HG02678 (cell line): ENCODE measurements around the gene GRK3.

ENCODE experiments used
- ATAC-seq: cut with Tn5 transposase; IDR thresholded peaks from one replicate; pipeline ENCODE4 v1.9.1; 2021; ENCODE audit warnings: mild to moderate bottlenecking, moderate library complexity; ENCODE audit not compliant: unreplicated experiment

GRK3 gene

DNA sequence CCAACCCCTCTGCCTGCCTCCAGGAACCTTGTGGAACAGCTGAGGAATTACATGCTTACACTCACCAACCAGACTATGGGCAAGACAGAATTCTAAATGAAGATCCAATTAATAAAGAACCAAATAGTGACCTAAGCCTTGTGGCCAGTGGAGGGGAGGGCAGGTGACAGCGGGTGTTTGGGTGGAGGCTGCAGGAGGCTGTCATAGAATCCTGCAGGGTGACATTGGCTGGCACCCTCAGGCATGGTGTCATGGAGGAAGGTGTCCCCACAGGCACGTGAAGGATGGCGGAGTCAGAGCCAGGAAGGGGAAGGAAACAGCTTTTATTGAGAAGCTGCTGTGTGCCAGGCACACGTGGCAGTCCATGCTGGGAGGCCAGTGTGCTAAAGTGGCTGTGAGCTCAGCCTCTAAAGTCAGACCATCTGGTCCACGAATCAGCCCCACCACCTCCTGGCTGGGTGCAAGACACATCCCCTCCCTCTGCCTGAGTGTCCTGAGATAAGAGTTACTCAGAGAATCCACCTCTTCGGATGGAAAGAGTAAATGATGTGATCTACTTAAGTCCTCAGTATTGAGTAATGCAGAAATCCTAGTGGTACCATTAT is 186.2 kb downstream of the GRK3 start:
- no peak for ATAC-seq

GRCh38 chr22:25751174-25751581 is 186.7 kb downstream of the GRK3 start:
- ATAC-seq: no peak

DNA sequence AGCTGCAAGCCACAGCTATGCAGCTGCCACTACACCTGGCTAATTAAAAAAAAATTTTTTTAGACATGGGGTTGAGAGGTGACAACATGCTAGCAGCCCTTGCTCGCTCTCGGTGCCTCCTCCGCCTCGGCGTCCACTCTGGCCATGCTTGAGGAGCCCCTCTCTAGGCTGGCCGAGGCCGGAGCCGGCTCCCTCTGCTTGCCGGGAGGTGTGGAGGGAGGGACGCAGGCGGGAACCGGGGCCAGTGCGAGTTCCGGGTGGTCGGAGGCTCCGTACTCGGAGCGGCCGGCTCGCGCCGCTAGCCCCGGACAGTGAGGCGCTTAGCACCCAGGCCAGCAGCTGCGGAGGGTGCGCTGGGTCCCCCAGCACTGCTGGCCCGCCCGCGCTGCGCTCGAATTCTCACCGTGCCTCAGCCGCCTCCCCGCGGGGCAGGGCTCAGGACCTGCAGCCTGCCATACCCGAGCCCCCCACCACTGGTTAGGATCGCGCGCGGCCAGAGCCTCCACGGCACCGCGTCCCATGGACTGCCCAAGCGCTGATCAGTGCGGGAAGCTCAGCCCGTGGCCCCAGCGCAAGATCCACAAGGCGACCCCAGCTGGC is 188.2 kb downstream of the GRK3 start:
- no peak for ATAC-seq

GRCh38 chr22:25753252-25753651 is 188.8 kb downstream of the GRK3 start:
- ATAC-seq: no peak

GRCh38 chr22:25754527-25755202 is 190.2 kb downstream of the GRK3 start:
- ATAC-seq: no peak

DNA sequence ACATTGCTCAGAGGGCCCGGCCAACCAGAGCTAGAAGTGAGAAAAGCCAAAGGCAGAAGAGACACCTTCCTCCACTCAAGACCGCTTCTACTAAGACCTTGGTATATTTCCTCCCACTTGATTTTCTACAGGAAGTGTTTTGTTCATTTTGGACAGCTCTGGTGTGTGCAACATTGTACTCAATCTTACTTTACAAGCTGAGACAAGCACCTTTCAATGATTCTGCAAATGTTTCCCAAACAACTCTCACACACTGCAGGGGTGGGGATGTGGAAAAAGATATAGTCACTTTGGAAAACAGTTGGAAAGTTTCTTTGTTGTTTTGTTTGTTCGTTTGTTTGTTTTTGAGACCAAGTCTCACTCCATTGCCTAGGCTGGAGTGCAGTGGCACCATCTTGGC is 193.2 kb downstream of the GRK3 start:
- no peak for ATAC-seq

DNA sequence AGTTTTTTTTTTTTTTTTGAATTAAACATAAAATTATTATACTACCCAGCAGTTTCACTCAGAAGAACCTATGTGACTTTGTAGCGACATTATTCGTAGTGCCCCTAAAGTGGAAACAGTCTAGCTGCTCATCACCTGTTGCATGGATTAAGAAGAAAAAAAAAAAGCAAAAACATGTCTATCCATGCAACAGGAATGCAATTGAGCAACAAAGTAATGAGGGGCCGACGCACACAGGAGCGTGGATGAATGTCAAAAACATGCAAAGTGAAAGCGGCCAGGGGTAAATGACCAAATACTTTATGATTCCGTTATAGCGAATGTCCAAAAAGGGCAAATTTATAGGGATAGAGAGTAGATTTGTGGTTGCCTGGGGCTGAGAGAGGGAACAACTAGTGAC is 193.8 kb downstream of the GRK3 start:
- ATAC-seq: no peak

DNA sequence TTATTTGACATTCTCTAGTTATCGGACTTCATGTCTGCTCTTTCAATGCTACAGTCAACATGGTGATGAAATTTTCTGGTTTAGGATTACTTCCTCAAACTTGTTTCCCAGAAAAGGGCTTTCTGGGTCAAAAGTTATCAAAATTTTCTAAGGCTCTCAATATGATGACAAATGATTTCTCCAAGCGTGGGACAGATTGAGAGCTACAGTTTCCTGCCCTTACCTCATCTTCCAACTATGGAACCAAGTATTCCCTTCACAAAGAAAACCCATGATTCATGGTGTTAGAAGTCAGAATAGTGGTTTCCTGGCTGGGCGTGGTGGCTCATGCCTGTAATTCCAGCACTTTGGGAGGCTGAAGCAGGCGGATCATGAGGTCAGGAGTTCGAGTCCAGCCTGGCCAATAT is 195.4 kb downstream of the GRK3 start:
- no peak for ATAC-seq

GRCh38 chr22:25760294-25760693 is 195.8 kb downstream of the GRK3 start:
- no peak for ATAC-seq

GRCh38 chr22:25760848-25761595 is 196.5 kb downstream of the GRK3 start:
- no peak for ATAC-seq

DNA sequence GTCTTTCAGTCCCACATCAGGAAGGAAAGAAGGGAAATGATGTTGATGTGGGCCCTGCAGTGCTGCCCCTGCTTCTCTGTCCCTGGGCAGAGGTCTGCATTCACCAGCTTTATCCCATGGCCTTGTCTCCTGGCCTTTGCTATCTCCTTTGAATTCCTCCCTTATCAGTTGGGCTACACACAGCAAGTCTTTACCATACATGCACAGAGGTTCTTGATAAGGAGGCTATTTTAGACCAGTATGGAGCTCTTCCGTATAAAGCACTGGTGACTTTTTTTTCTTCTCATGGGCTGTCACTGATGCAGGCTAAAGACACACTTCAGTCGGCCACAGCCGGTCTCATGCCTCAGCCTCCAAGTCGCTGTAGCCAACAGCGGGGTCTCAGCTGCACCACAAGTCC is 197.7 kb downstream of the GRK3 start:
- ATAC-seq: no peak

DNA sequence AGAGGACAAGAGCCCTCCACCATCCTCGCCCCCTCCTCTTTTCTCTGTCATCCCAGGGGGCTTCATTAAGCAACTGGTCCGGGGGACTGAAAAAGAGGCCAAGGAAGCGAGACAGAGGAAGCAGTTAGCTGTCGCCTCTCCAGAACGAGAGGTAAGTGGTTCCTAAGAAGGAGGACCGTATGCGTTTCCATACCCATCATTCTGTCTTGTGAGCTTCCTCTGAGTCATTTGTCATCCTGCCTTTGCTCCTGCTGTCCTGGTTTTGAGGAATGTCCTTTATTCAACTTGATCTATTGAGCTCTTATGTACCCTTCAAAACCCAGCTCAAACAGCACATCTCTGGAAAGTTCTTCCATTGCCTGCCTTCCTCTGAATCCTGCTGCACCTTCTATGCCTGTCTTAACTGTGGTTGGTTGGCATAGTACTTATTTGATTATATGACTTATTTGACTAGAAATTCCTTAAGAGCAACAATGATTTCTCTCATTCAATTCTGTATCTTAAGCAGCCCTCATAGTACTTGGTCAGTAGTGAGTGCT is 198.8 kb downstream of the GRK3 start:
- no peak for ATAC-seq

- no peak for ATAC-seq
These were observed 200.0 kb downstream of the GRK3 start for GRCh38 chr22:25764270-25765015.

GRCh38 chr22:25765016-25765367 is 200.5 kb downstream of the GRK3 start:
- no peak for ATAC-seq

DNA sequence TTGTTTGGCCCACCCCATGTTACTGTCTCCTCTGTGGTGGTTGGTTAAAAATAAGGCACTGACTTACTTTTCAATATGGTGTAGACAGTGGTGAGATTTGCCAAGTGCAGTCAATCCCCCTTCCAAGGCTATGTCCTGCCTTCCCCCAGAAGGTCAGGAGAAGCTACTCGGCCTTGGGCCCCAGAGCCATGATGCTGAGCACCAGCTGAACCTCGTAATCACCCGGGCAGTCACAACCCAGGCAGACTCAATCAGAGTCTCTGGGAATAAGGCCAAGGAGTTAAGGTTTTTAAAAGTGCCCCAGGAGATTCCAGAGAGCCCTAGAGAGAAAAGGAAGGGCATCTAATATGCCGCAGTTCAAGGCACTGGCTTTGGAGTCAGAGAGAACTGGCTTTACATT is 201.3 kb downstream of the GRK3 start:
- ATAC-seq: no peak

DNA sequence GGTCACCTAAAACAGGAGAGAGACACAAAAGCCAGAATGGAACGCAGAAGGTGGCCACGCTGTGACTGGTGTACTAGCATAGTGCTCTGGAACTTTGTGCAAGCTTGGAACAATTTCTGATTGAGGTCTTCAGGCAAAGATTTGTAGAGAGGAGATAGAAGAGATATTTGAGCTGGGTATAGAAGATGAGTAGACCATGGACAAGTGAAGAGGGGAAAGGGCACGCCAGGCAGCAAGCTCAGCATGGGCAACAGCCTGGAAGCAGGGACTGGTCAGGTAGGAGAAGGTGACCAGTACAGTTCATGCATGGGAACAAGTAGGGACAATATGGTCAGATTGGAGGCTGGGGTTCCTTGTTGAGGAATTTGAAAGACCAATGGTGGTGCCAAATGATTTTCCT is 201.9 kb downstream of the GRK3 start:
- no peak for ATAC-seq

GRCh38 chr22:25770333-25770732 is 205.9 kb downstream of the GRK3 start:
- ATAC-seq: no peak

DNA sequence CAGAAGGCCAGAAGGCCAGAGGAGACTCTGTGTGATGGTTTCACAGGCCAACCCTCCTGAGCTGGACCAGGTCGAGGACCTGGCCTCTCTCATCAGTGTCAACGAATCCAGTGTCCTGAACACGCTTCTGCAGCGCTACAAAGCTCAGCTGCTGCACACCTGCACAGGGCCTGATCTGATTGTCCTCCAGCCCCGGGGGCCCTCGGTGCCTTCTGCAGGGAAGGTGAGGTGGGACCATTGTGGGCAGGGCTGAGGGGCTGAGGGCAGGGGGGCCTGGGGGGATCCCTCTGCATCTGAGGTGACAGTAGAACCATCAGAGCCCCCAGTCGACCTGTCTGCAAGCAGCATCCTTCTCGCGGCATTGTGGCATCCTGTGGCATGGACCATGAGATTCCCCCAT is 207.8 kb downstream of the GRK3 start:
- ATAC-seq: no peak

DNA sequence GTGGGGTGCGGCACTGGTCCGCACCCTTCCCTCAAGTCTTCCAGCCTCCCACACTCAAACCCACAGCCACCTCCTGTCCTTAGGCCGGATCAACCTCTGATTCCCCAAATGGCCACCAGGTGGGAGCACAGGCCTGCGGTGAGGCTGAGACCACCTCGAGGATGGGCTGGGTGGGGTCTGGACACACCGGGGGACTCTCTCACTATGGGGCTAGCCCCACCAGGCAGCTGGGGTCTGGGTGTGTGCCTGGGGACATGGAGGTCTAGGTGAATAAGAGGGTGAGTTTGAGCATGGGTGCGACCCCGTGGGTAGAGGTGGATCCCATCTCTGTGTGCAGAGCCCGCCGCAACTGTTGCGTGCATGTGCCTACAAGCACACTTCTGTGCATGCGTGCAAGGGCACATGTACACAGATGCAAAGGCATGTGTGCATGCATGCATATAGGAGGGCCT is 210.1 kb downstream of the GRK3 start:
- ATAC-seq: no peak

GRCh38 chr22:25775531-25775930 is 211.1 kb downstream of the GRK3 start:
- ATAC-seq: no peak

DNA sequence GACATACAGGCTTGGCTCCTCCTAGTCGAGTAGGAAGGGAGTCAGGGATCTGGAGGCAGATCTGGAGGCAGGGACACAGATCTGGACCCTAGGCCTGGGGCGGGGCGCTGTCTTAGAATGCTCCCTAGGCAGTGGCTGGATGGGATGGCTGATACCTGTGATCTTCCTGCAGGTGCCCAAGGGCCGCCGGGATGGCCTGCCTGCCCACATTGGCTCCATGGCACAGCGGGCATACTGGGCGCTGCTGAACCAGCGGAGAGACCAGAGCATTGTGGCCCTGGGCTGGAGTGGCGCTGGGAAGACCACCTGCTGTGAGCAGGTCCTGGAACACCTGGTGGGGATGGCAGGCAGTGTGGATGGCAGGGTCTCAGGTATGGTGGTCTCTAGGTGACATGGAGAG is 212.9 kb downstream of the GRK3 start:
- ATAC-seq: no peak
